Thyroid gland (tissue), 4 donors: ENCODE results near the gene HMCN2.

Experiments
- CTCF ChIP-seq, 6 experiments: fragments of 200-600 bp in 3 of 6; fragments of 450-650 bp in 3 of 6; sonication (generic) in 3 of 6; IDR thresholded peaks; one replicate each; pipeline ENCODE4 v1.5.1; 2016 to 2019; ENCODE audit warnings: antibody characterized with exemption in 6 of 6, mild to moderate bottlenecking in 2 of 6, inconsistent platforms in 1 of 6, moderate library complexity in 1 of 6
- POLR2A ChIP-seq, 2 donors: fragments of 450-650 bp; IDR thresholded peaks; one replicate each; pipeline ENCODE4 v1.6.1; 2017; ENCODE audit warnings: antibody characterized with exemption in 2 of 2, mild to moderate bottlenecking in 2 of 2, moderate library complexity in 1 of 2

GRCh38 chr9:130430232-130430631 is 164.7 kb downstream of the HMCN2 start:
- no peak for TF ChIP-seq CTCF (IDR thresholded peaks at IDR 0.05)
- TF ChIP-seq POLR2A (IDR thresholded peaks at IDR 0.05): no peak
